ENCODE data around the gene CXCR3.
"Not testable (repeated sequence)": the region's sequence is repeated elsewhere in the genome, so short reads cannot be mapped to it uniquely, and the experiment has no call there.

The CXCR3 gene

DNA sequence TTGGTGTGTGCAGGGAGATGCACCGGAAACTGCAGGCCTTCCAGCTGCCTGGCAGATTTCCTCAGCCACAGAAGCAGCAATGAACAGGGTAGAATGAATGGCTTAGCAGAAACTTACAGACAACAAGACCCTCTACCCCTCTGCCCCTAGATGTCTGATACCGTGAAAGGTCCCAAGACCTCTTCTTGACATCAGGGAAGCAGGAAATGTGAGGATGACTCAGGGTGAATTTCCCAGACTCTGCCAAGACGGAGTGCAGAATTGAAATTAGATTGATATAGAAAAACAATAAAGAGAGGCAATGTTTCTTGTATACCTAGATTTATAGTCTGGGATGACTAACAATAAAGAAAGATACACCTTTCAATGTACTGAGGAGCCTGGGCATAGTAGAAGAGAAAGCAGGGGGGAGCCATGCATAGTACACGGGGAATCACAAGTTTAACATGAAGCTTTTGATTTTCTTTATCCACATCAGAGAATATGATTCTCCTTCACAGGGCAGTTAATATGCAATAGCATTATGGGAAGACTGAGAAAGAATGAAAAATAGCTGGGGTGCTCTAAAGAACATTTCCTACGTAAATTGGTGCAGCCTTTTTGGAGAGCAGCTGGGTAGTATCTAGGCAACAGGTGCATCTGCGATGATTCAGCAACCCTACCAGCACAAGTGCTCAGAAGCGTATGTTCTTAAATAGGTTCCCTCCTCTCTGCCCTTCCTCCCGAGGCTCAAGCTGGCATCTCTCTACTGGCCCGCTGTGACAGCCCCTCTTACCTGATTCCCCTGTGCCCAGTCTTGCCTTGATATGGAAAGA lies 18.3 kb upstream of the CXCR3 start:
- no peak for DNase-seq

DNA sequence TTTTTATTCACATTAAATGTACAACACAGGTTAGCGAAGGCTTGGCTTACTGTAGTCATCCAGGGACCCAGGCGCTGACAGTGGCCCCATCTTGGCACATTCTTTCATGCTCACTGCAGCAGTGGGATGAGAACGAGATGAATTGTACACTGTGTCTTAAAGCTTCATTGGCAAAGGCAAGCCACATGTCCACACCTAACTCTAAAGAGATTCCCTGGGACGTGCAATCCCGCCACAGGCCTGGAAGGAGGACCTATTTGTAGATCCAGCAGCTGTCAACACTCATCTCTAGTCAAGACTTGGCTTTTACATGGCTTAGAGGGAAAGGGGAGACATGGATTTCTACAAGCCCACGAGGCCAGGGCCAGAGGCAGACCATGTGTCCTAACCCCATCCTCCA lies 16.1 kb upstream of the CXCR3 start:
- no peak for DNase-seq

DNA sequence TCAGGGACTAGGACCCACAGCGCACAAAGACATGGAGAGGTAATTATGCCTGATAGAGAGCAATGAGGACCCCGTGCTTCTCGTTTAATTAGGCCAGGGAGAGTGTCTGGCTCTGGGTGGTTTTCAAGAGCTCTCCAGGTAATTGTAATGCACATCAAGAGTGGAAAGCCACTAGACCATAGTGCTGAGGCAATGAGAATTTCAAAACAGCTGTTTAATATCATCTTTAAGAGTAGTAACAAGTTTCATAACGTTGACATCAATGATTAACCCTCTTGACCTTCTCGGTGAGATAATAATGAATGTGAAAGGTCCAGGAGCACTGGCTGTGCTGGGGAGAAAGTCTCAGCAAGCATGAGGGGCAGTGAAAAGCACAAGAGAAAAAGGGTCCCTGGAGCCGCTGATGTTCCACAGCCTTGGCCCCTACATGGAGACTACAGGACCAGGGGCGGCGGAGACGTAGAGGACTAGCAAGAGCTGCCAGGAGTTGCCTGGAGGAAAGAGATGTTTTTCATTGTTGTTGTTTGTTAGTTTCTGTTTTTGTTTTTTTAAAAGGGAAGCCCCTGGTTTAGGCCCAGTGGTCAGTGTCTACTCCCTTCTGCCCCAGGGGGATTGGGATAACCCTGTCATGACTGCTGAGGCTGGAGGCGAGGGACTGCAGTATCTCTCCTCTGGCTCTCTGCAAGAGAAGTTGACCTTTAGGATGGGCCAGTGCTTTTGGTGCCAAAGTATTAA lies 14.8 kb upstream of the CXCR3 start:
- no peak for DNase-seq

DNA sequence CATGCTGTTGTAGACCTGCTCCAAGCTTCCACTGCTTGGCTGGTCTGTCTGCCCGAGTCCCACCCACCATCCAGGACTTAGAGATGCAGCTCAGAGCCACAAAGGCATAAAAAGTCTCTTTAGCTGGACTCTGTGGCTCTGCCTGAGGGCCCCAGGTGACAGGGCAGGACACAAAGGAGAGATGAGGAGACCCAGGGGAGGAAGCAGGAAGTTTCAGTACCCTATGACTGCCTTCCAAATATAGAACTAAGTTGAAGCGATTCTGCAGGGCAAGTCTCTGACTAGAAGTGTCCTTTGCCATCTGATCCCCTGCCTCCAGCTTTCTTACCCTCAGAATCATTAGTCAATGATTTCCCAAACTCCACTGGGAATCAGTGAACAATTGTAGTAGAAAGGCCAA lies 11.2 kb upstream of the CXCR3 start:
- no peak for DNase-seq

DNA sequence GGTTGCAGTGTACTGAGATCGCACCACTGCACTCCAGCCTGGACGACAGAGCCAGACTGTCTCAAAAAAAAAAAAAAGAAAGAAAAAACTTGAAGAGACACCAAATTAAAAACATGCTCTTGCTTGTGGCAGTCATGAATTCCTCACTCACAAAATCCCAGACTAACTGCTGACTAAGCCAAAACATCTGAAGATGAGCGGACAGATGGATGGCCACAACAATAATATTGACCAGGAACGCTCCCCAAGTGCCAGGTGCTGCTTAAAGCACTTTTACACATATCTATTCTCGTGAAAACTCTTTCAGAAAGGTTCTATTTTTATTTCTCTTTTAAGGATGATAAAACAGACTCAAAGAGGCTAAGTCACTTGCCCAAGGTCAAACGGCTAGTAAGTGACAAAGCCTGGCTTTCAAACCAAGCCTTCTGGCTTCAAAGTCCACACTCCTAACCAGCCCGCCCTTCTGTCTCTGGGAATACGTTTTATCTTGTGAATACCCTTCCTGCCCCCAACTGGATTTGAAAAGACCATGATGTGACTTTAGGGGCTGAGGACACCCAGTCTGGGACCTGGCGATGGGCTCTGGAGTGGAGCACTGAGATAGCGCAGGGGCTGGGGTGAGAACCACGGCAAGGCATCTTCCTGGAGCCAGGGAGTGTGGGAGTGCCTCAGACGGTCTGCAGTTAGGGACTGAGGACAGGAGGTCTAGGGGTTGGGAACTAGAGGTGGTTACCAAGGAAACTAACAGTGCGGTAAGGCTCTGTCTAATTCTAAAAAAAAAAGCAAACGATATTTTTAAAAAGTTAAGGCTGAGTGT lies 9.5 kb upstream of the CXCR3 start:
- DNase-seq = no peak

DNA sequence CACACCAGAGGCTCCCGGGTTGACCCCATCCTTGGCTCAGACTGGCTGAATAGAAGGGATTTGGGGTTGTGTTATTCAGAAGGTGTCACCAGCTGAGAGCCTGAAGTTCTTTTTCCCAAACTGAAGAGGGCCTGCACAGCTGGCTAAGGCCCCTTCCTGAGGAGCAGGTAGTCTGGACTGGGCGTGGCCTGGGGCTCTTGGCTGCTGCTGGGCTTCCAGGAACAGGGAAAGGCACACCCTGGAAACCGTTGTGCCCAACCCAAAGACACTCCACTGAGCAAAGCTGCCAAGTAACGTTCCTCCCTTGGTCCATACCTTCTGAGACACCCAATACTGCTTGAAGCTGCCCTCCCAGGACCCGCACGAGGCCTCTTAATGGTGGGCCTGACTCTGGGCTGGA lies 8.3 kb upstream of the CXCR3 start:
- no peak for DNase-seq

DNA sequence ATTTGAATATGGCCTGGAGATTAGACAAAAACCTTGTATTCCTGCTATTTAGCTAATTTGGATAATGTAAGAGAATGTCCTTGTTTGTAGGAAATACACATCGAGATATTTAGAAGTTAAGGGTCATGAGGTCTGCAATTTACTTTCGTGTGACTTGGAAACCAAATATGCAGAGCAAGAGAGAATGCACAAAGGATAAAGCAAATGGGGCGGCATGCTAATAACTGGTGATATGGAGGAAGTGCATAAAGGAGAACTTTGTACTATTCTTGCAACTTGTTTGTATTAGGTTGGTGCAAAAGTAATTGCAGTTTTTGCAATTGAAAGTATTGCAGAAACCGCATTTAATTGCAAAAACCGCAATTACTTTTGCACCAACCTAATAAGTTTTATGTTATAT lies 7.2 kb upstream of the CXCR3 start:
- no peak for DNase-seq

DNA sequence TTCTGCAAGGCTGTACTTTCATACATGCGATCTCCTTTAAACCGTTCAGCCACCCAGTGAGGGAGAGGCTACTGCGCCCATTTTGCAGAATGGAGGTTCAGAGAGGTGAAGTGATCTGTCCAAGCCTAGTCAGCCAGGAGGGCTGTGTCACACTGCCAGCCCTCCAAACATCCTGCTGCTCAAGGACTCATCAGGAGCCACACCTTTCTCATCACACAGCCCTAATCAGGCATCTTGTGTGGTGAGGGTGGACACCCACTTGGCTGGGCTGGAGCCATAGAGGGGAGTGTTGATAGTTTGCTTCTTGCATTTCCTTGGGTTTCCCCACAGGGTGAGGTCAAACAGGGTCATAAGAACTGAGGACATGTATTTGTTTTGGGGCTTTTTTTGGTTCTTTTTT lies 5.4 kb upstream of the CXCR3 start:
- no peak for DNase-seq

DNA sequence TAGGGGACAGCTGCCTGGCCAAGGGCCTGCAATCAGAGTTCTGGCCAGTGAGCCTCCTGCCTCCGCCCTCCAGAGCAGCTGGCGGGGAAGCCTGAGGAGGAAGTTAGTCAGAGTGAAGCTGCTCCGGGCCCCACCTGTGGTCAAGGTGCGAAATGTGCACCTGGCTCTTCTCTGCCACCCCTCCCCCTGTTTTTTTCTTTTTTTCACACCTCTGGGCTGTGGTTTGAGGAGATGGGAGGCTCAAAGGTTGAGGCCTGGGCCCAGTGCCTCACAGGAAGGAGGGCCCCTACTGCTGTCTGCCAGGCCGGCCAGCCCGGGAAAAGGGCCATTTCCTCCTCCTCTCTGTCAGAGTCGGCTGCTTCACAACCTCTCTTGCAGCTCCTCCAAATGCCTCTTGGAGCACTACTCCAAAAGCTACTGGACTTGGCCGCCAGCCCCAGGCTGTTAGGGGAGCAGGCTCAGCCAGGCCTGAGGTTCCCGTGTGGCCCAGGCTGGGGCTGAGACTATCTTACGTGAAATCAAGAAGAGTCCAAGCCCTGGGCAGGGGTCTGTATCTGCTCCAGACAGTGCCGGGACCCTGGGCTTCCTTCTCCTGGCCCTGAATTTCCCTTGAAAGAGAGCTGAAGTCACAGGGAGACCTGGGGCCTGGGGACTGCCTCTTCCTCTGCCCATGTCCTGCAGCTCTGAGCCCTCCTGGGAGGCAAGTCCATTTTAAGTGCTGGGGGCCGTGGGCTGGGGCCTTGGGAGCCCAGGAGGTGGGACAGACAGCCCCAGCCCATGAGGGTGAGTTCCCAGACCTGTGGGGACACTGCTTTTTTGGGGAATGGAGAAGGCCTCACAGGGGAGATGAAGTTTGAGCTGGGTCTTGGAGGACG lies 4.5 kb upstream of the CXCR3 start:
- peak; percentile 84 for DNase-seq

DNA sequence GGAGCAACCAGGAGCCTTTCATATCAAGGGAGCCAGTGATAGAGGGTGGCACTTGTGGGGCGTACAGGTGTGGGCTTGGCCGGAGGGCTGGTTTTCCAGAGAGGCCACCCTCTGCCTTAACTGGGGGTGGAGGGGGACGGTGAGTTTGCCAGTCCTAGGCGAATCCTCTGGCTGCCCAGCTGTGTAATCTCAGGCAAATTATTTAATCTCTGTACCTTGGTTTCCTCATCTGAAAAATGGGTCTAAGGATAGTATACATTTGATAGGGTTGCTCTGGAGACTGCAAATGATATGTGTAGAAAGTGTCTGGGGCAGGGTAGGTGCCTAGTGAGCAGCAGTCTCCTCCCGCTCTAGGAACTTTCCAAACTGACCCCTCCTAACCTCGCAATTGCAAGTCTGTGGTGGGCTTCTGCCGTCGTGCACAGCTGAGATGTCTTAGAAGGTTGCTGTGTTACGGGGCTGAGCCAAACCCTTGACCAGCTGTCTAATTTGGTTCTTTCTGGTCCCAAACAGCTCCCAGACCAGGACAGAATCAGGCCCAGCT lies 3.8 kb upstream of the CXCR3 start:
- no peak for DNase-seq

DNA sequence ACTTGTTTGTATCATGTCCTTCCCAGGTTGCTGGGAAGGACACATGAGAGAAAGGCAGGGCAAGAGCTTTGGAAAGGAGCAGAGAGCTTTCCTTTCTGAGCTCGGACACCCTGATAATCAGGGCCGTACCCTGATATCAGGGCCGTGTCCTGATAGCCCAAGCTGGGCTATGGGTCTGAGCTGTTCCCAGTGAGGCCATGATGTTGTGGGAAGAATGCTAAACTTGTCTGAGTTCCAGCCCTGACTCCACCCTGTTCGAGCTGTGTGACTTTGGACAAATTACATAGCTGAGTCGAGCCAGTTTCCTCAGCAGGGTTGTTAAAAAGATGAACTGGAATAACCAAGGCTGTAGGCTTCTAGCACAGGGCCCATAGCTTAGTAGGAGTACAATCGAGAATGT lies 3.3 kb upstream of the CXCR3 start:
- no peak for DNase-seq

DNA sequence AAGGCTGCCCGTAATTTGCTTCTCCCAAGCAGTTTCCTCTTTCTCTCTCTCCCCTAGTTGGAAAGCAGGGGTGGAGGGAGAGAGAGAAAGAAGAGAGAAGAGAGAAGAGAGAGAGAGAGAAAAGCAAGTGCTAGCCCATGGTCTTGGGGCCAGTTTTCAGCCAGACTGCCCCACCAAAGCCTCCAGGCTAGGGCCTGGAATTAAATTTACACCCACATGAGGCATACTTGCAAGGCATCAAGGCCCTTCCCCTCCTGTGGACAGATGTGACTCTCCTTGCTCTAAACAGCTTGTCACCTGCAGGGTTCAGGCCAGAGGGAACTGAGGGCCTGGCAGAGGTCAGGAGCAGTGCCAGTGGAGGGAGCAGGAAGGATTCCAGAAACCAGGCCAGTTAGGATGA lies 1.7 kb upstream of the CXCR3 start:
- DNase-seq = no peak

DNA sequence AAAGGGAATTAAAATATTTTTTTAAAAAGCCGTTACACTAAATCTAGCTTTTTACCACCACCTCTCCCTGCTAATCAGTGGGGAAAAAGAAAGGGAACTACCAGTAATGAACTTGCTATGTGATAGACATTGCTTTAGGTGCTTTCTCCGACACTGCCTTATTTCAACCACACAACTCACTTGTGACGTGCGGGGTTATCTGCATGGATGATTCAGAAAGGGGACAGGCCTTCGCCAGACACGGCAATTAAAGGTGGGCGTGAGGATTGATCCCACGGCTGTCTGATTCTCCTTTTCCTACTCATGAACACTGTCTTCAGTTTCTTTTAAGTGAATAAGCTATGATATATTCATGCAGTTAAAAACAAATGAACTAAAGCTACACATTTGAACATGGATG lies 882 bp upstream of the CXCR3 start:
- no peak for DNase-seq

DNA sequence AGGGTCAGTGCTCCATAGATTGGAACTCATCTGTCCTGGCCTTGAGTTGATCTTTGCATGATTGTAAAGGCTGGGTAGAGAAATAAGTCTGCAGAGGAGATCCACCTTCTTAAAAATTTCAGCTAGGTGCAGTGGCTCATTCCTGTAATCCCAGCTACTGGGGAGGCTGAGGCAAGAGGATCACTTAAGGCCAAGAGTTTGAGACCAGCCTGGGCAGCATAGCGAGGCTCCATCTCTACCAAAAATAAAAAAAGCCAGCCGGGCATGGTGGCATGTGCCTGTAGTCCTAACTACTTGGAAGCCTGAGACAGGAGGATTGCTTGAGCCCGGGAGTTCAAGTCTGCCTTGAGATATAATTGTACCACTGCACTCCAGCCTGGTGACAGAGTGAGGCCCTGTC lies 476 bp upstream of the CXCR3 start:
- no peak for DNase-seq

DNA sequence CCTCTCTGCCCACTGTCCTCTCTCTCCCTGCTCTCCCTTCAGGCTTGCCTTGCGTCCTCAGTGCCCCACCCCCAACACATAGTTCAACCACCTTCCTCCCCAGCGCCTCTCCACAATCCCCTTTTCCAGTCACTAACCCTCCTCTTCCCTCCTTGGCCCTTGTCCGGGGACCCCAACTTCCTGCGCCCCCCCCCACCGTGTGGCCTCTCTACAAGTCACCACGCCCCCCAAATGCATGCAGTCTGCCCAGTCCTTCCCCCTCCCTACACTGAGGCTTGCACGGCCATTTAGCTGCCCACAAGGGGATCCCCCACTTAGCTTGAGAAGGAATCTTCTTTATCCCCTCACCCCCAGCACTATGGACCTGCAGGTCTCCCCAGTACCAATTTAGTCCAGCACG lies 569 bp downstream of the CXCR3 start:
- DNase-seq = no peak

DNA sequence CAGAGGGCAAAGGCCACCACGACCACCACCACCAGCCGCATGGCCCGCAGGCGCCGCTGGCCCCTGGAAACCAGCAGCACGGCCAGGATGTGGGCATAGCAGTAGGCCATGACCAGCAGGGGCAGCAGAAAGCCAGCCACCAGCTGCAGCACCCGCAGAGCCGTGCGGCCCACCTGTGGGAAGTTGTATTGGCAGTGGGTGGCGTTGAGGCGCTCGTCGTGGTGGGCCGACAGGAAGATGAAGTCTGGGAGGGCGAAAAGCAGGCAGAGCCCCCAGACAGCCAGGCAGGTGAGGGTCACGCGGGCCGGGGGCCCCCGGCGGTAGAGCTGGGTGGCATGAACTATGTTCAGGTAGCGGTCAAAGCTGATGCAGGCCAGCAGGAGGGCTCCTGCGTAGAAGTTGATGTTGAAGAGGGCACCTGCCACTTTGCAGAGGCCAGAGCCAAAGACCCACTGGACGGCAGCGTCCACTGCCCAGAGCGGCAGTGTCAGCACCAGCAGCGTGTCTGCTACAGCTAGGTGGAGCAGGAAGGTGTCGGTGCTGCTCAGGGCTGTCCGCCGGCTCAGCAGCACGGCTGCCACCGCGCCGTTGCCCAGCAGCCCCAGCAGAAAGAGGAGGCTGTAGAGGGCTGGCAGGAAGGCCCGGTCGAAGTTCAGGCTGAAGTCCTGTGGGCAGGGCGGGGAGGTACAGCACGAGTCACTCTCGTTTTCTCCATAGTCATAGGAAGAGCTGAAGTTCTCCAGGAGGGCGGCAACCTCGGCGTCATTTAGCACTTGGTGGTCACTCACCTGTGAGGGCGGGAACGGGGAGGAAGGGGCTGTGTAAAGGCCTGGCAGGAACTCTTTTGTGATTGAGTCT lies 1.4 kb downstream of the CXCR3 start:
- no peak for DNase-seq

DNA sequence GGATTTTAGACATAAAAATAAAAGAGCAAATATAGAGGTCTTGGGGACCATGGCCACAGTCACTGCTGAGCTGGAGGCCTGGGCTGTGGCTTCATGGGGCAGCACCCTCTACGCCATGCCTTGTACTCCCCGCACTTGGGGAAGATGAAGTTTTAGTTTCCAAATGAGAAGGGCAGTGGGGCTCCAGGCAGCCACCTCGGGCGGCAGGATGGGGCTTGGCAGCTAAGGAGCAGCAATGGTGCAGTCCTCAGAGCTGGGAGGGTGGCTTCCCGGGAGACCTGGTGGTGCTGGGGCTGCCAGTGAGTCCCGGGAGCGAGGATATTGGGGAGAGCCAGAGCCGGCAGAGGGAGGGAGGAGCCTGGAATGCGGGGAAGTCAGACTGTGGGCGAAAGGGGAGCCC lies 2.4 kb downstream of the CXCR3 start:
- no peak for DNase-seq

DNA sequence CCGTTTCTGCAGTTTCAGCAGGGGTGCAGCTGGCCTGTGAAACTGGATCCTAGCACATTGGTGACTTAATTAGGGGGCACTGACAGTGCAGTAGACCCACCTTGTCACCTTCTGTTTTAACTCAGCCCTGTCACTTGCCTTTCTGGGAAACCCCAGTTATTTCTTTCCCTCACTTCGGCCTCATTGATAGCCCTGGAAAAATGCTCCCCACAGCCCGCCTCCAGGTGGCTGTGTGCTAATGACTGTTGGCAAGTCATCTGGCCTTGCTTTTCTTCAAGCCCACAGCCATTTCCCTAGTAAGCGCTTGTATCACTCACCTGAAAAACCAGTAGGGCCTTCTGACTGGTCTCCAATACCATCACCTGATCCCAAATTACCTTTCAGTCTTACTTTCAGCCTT lies 3.3 kb downstream of the CXCR3 start:
- no peak for DNase-seq

DNA sequence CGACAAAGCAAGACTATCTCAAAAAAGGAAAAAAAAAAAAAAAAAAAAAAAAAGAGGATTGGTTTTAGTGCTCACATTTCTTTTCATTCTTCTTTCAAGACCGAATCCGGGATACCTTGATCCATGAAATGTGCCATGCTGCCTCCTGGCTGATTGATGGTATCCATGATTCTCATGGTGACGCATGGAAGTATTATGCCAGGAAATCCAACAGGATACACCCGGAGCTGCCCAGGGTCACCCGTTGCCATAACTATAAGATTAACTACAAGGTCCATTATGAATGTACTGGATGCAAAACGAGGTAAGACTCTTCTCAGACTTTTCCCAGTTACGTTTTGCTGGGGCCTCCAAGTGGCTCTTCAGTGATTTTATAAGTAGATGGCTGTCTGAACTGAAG lies 6.1 kb downstream of the CXCR3 start:
- DNase-seq = no peak

DNA sequence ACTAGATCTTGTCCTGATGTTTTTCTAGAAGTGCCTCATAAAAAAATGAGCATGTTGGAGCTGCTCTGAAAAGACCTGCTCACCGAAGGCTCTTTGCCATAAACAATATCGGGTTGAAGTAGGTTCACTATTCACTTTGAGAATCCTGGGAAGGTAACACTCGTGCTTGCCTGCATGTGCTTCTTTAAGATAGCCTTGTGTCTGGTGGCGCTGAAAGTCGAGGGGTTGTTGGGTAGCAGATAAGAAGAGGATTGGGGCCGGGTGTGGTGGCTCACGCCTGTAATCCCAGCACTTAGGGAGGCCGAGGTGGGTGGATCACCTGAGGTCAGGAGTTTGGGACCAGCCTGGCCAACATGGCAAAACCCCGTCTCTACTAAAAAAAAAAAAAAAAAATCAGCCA lies 6.6 kb downstream of the CXCR3 start:
- DNase-seq = not testable (repeated sequence)

DNA sequence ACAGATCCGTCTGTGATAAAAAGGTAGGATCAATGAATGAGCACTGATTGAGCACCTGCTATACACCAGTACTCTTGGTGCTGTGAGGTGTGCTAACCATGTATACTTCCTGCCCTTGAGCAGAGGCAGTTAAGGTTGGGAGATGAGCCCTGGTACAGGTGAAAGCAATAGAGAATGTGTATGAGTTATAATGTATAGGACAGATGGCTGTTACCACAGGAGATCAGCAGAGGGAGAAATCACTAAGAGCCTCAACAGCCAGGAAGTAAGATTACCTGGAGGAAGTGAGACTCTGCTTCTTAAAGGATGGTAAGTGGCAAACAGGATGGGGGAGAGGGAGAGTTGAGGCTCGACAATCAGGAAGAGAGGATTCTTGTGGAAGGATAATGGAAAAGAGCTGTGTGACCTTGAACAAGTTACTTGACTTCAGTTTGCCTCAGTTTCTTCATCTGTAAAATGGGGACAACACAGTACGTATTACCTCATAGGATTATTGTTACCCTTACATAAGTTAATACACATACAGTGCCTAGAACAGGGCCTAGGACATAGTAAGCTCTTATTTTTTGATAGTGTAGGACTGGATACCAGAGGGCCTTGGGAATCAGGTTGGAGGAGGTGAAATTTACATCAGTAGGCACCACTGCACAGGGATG lies 9.1 kb downstream of the CXCR3 start:
- DNase-seq = no peak
